ENCODE measurements around the gene FAAP100. TPM values are rescaled to one million over a fixed set of nuclear protein-coding genes. Genes with fewer than 3 reads are reported as not detected.

The FAAP100 gene
- total and polyA plus RNA-seq, 2 donors (not counting 1 experiment from before 2014, with no cell fraction given): 62.0 to 72.7 TPM

GRCh38 chr17:81545160-81545949 is 6.8 kb downstream of the FAAP100 start:
- H3K36me3 ChIP-seq (replicated peaks in 1 of 2; ENCODE audit: control extremely low read depth in 1 of 2, control insufficient read depth in 1 of 2, extremely low read depth in 1 of 2, insufficient read depth in 2 of 2, low read length in 1 of 2): peaks cover 0 to 85% of the 10 kb centered on the region in 2 experiments
- no peaks in the 10 kb centered on the region for H3K27me3 ChIP-seq (replicated peaks in 1 of 4; ENCODE audit: control extremely low read depth in 1 of 4, control insufficient read depth in 3 of 4, insufficient read depth in 4 of 4, low read length in 3 of 4)
- ChIA-PET POLR2A (no interaction called here), CTCF (interaction anchor here (1.5 to 2.0 kb wide), 2 partner anchors 53 to 56 kb away, joined by 3 to 6 read pairs; no protein-coding TSS in a partner anchor)
- H3K4me1 Mint-ChIP-seq: peaks cover 9% of the 10 kb centered on the region
- ATAC-seq (ENCODE audit: low read depth) (no peak), DNase-seq (no peak)
- H2AFZ ChIP-seq (ENCODE audit: insufficient read depth, low read depth, low read length, poor library complexity, severe bottlenecking): no peak overlapping the region
- intact Hi-C loops (cut with micrococcal nuclease): no loop called here
- H3K9ac ChIP-seq (ENCODE audit: low read length): no peak overlapping the region
- H3K4me3 Mint-ChIP-seq: no peak overlapping the region
- H3K27ac ChIP-seq (ENCODE audit: low read length in 2 of 2): no peak overlapping the region
- no peaks in the 10 kb centered on the region for H3K9me3 ChIP-seq (ENCODE audit: control extremely low read depth in 1 of 3, control insufficient read depth in 2 of 3, insufficient read depth in 1 of 3, low read length in 2 of 3)
- no peak overlapping the region for H3K4me2 ChIP-seq (replicated peaks; ENCODE audit: low read depth, low read length, poor library complexity, severe bottlenecking)
- no peaks in the 10 kb centered on the region for H3K9me3 Mint-ChIP-seq (ENCODE audit: insufficient read depth)
- no peaks in the 10 kb centered on the region for H3K27me3 Mint-ChIP-seq
- H3K4me1 ChIP-seq (ENCODE audit: control insufficient read depth in 2 of 2, insufficient read depth in 2 of 2, low read length in 2 of 2): no peaks in the 10 kb centered on the region
- WGBS (ENCODE audit: insufficient coverage): 98% methylated on average over 24 of the region's 24 CpGs
- H3K27ac Mint-ChIP-seq: no peak overlapping the region
- TF ChIP-seq CTCF (IDR thresholded peaks at IDR 0.05) (no peak), EZH2 (IDR thresholded peaks at IDR 0.05; ENCODE audit: borderline replicate concordance, insufficient read depth, low read depth, low read length, poor library complexity, severe bottlenecking) (no peak)
- no peak overlapping the region for H3K4me3 ChIP-seq (ENCODE audit: control extremely low read depth in 1 of 5, extremely low read depth in 1 of 5, insufficient read depth in 1 of 5, low read depth in 2 of 5, low read length in 4 of 5)
- H3K79me2 ChIP-seq (ENCODE audit: control insufficient read depth, insufficient read depth, low read length): peaks cover 25% of the 10 kb centered on the region
- peaks cover 28% of the 10 kb centered on the region for H4K20me1 ChIP-seq (ENCODE audit: control insufficient read depth, insufficient read depth, low read length, poor library complexity, severe bottlenecking)

- Histone ChIP-seq H4K20me1 (ENCODE audit: control insufficient read depth, insufficient read depth, low read length, poor library complexity, severe bottlenecking) (peaks cover 21% of the 10 kb centered on the region), H3K9me3 (ENCODE audit: control extremely low read depth in 1 of 3, control insufficient read depth in 2 of 3, insufficient read depth in 1 of 3, low read length in 2 of 3) (no peaks in the 10 kb centered on the region), H3K79me2 (ENCODE audit: control insufficient read depth, insufficient read depth, low read length) (peaks cover 16% of the 10 kb centered on the region), H3K9ac (ENCODE audit: low read length) (no peak overlapping the region), H3K4me1 (ENCODE audit: control insufficient read depth in 2 of 2, insufficient read depth in 2 of 2, low read length in 2 of 2) (no peaks in the 10 kb centered on the region), H3K27ac (ENCODE audit: low read length in 2 of 2) (no peak overlapping the region), H3K4me2 (replicated peaks; ENCODE audit: low read depth, low read length, poor library complexity, severe bottlenecking) (no peak overlapping the region), H3K4me3 (ENCODE audit: control extremely low read depth in 1 of 5, extremely low read depth in 1 of 5, insufficient read depth in 1 of 5, low read depth in 2 of 5, low read length in 4 of 5) (no peak overlapping the region), H2AFZ (ENCODE audit: insufficient read depth, low read depth, low read length, poor library complexity, severe bottlenecking) (no peak overlapping the region), H3K36me3 (replicated peaks in 1 of 2; ENCODE audit: control extremely low read depth in 1 of 2, control insufficient read depth in 1 of 2, extremely low read depth in 1 of 2, insufficient read depth in 2 of 2, low read length in 1 of 2) (peaks cover 0 to 84% of the 10 kb centered on the region in 2 experiments), H3K27me3 (replicated peaks in 1 of 4; ENCODE audit: control extremely low read depth in 1 of 4, control insufficient read depth in 3 of 4, insufficient read depth in 4 of 4, low read length in 3 of 4) (no peaks in the 10 kb centered on the region)
- no peak for ATAC-seq (ENCODE audit: low read depth)
- intact Hi-C loops (cut with micrococcal nuclease): no loop called here
- H3K4me3 Mint-ChIP-seq: no peak overlapping the region
- H3K9me3 Mint-ChIP-seq (ENCODE audit: insufficient read depth): no peaks in the 10 kb centered on the region
- WGBS (ENCODE audit: insufficient coverage): 97% methylated on average over 15 of the region's 16 CpGs
- CTCF ChIA-PET: no interaction called here
- peaks cover 1% of the 10 kb centered on the region for H3K4me1 Mint-ChIP-seq
- no peak for TF ChIP-seq EZH2 (IDR thresholded peaks at IDR 0.05; ENCODE audit: borderline replicate concordance, insufficient read depth, low read depth, low read length, poor library complexity, severe bottlenecking)
- no peak overlapping the region for H3K27ac Mint-ChIP-seq
- POLR2A ChIA-PET: no interaction called here
- no peak for DNase-seq
- H3K27me3 Mint-ChIP-seq: no peaks in the 10 kb centered on the region
Observed at GRCh38 chr17:81544281-81544974, 7.7 kb downstream of the FAAP100 start.

All from B cell (primary cell).